HCT116 (cell line): ENCODE results near the gene CORO2A. TPM values are rescaled to one million over a fixed set of nuclear protein-coding genes. Genes with fewer than 3 reads are reported as not detected.

Experiments used
- ATAC-seq: fragments of 200-7000 bp; cut with Tn5 transposase; 2 replicates; pipeline ENCODE4 v1.9.1; 2020; ENCODE audit warnings: mild to moderate bottlenecking, moderate library complexity
- BruUV-seq: library from RNA; stranded (reverse); fragments of 400-500 nt; replicated peaks from 2 replicates; lab custom pipeline; 2021; lab: Mats Ljungman, UMichigan
- CTCF ChIA-PET: fragments of 300-600 bp; sonication (Branson Sonifier 250); formaldehyde crosslinking; loops from one replicate; lab custom pipeline; 2021; ENCODE audit warnings: antibody characterized with exemption; lab: Charles Lee
- POLR2A ChIA-PET: fragments of 300-600, 350-600 bp; sonication (Branson Sonifier 250); formaldehyde crosslinking; loops from one replicate; lab custom pipeline; 2021; ENCODE audit warnings: antibody characterized with exemption; lab: Charles Lee
- RAD21 ChIA-PET, 2 experiments: fragments of 300-600 bp; sonication (Branson Sonifier 250); formaldehyde crosslinking; loops; one replicate each; lab custom pipeline; 2023; ENCODE audit warnings: low total read pairs in 2 of 2; ENCODE audit not compliant: uncharacterized antibody in 2 of 2, unreplicated experiment in 2 of 2, low non-redundant PET in 1 of 2; lab: Charles Lee
- DNase-seq: peaks from one replicate; pipeline ENCODE4 v3.0.0-alpha.2; 2010; ENCODE audit warnings: low read depth, low spot score
- H2AFZ ChIP-seq: fragments of 200-600 bp; shearing (Covaris generic), sonication (generic); 2 replicates; pipeline ENCODE4 v1.6.1; 2017; ENCODE audit warnings: low read depth, mixed run types, mixed read lengths, antibody characterized with exemption, low read length; ENCODE audit not compliant: poor library complexity, severe bottlenecking
- H3K27ac ChIP-seq: 2 replicates; pipeline ENCODE4 v1.5.1; 2012; ENCODE audit warnings: low read depth, low read length
- H3K27me3 ChIP-seq: fragments of 200-600 bp; sonication (generic); 2 replicates; pipeline ENCODE4 v1.6.1; 2016; ENCODE audit warnings: mixed run types, low read length, mixed read lengths; ENCODE audit not compliant: insufficient read depth
- H3K36me3 ChIP-seq, 2 experiments: fragments of 200-500 bp in 1 of 2; fragments of 200-600 bp in 1 of 2; sonication (Bioruptor generic) in 1 of 2; sonication (generic) in 1 of 2; 2 replicates each; pipeline versions ENCODE4 v1.5.1 to v1.6.1; 2014 to 2016; ENCODE audit warnings: low read length in 2 of 2, inconsistent platforms in 1 of 2, mixed read lengths in 1 of 2, mixed run types in 1 of 2; ENCODE audit not compliant: insufficient read depth in 2 of 2, control insufficient read depth in 1 of 2
- H3K4me1 ChIP-seq, 2 experiments: fragments of 200-600 bp in 1 of 2; sonication (generic) in 1 of 2; 2 replicates each; pipeline versions ENCODE4 v1.5.1 to v1.6.1; 2012 to 2017; ENCODE audit warnings: low read length in 2 of 2, inconsistent platforms in 1 of 2, mild to moderate bottlenecking in 1 of 2, mixed read lengths in 1 of 2, mixed run types in 1 of 2, moderate library complexity in 1 of 2; ENCODE audit not compliant: insufficient read depth in 2 of 2, control insufficient read depth in 1 of 2
- H3K4me2 ChIP-seq: fragments of 200-600 bp; sonication (generic); 2 replicates; pipeline ENCODE4 v1.6.1; 2017; ENCODE audit warnings: mixed run types, low read length, mixed read lengths
- H3K4me3 ChIP-seq, 2 experiments: fragments of 200-600 bp in 1 of 2; sonication (generic) in 1 of 2; replicated peaks in 1 of 2; 2 replicates each; pipeline ENCODE4 v1.5.1; 2011 to 2016; ENCODE audit warnings: low read length in 2 of 2, control low read depth in 1 of 2, low read depth in 1 of 2, mild to moderate bottlenecking in 1 of 2, mixed read lengths in 1 of 2, mixed run types in 1 of 2
- H3K79me2 ChIP-seq: fragments of 200-600 bp; sonication (generic); 2 replicates; pipeline ENCODE4 v1.6.1; 2017; ENCODE audit warnings: mild to moderate bottlenecking, mixed run types, low read length, moderate library complexity, mixed read lengths; ENCODE audit not compliant: insufficient read depth
- H3K9ac ChIP-seq: fragments of 200-600 bp; sonication (generic); 2 replicates; pipeline ENCODE4 v1.6.1; 2016; ENCODE audit warnings: low read length, mixed read lengths
- H3K9me2 ChIP-seq: fragments of 200-600 bp; sonication (generic), shearing (Covaris generic); 2 replicates; pipeline ENCODE4 v1.6.1; 2017; ENCODE audit warnings: mixed run types, mild to moderate bottlenecking, moderate library complexity; ENCODE audit not compliant: insufficient read depth
- H3K9me3 ChIP-seq, 2 experiments: fragments of 200-500 bp in 1 of 2; fragments of 200-600 bp in 1 of 2; sonication (Bioruptor generic) in 1 of 2; sonication (generic) in 1 of 2; 2 replicates each; pipeline ENCODE4 v1.6.1; 2014 to 2017; ENCODE audit warnings: low read length in 2 of 2, mixed read lengths in 2 of 2, inconsistent platforms in 1 of 2, low read depth in 1 of 2, mild to moderate bottlenecking in 1 of 2, mixed run types in 1 of 2, moderate library complexity in 1 of 2; ENCODE audit not compliant: control insufficient read depth in 1 of 2, insufficient read depth in 1 of 2
- H4K20me1 ChIP-seq: fragments of 200-600 bp; sonication (generic), shearing (Covaris generic); 2 replicates; pipeline ENCODE4 v1.6.1; 2017; ENCODE audit warnings: mixed run types, mild to moderate bottlenecking, moderate library complexity; ENCODE audit not compliant: insufficient read depth
- CBX3 ChIP-seq: IDR thresholded peaks from 2 replicates; pipeline ENCODE4 v1.6.1; 2012; ENCODE audit warnings: low read depth
- CEBPB ChIP-seq: IDR thresholded peaks from 2 replicates; pipeline ENCODE4 v1.6.1; 2012; ENCODE audit warnings: low read depth
- EGR1 ChIP-seq: IDR thresholded peaks from 2 replicates; pipeline ENCODE4 v1.6.1; 2012; ENCODE audit warnings: low read depth
- ELF1 ChIP-seq: IDR thresholded peaks from 2 replicates; pipeline ENCODE4 v1.6.1; 2012; ENCODE audit warnings: low read depth, borderline replicate concordance
- EZH2 ChIP-seq: fragments of 200-600 bp; sonication (generic); IDR thresholded peaks from 2 replicates; pipeline ENCODE4 v1.6.1; 2017; ENCODE audit warnings: antibody characterized with exemption, mixed run types
- EZH2phosphoT487 ChIP-seq: fragments of 200-600 bp; IDR thresholded peaks from 2 replicates; pipeline ENCODE4 v1.6.1; 2018; ENCODE audit warnings: antibody characterized with exemption, borderline replicate concordance
- FOSL1 ChIP-seq: IDR thresholded peaks from 2 replicates; pipeline ENCODE4 v1.6.1; 2012; ENCODE audit warnings: low read depth
- JUND ChIP-seq: IDR thresholded peaks from 2 replicates; pipeline ENCODE4 v1.6.1; 2012
- MAX ChIP-seq: IDR thresholded peaks from 2 replicates; pipeline ENCODE4 v1.6.1; 2012
- POLR2A ChIP-seq: IDR thresholded peaks from 2 replicates; pipeline ENCODE4 v1.7.0; 2011; ENCODE audit warnings: borderline replicate concordance; ENCODE audit not compliant: insufficient read depth, insufficient read length; ENCODE audit errors: extremely low read depth
- POLR2AphosphoS5 ChIP-seq: IDR thresholded peaks from 2 replicates; pipeline ENCODE4 v1.6.1; 2011; ENCODE audit warnings: mild to moderate bottlenecking, low read depth, low read length, moderate library complexity
- RAD21 ChIP-seq: IDR thresholded peaks from 2 replicates; pipeline ENCODE4 v1.6.1; 2012; ENCODE audit warnings: low read depth, mild to moderate bottlenecking
- SIN3A ChIP-seq: IDR thresholded peaks from 2 replicates; pipeline ENCODE4 v1.6.1; 2012; ENCODE audit warnings: low read depth
- SP1 ChIP-seq: IDR thresholded peaks from 2 replicates; pipeline ENCODE4 v1.6.1; 2012; ENCODE audit warnings: low read depth
- SRF ChIP-seq: IDR thresholded peaks from 2 replicates; pipeline ENCODE4 v1.6.1; 2012; ENCODE audit warnings: low read depth
- TCF7L2 ChIP-seq: IDR thresholded peaks from 2 replicates; pipeline ENCODE4 v1.7.0; 2011; ENCODE audit warnings: borderline replicate concordance, inconsistent platforms; ENCODE audit not compliant: insufficient read depth, insufficient read length; ENCODE audit errors: extremely low read depth
- YY1 ChIP-seq: IDR thresholded peaks from 2 replicates; pipeline ENCODE4 v1.6.1; 2011; ENCODE audit warnings: low read length, low read depth, moderate library complexity, mild to moderate bottlenecking; ENCODE audit not compliant: insufficient replicate concordance; ENCODE audit errors: extremely low read depth
- ZBTB33 ChIP-seq: IDR thresholded peaks from 2 replicates; pipeline ENCODE4 v1.6.1; 2011; ENCODE audit warnings: mild to moderate bottlenecking, low read length, moderate library complexity; ENCODE audit not compliant: insufficient replicate concordance; ENCODE audit errors: extremely low read depth
- ZFX ChIP-seq: fragments of 450-650 bp; IDR thresholded peaks from 2 replicates; pipeline ENCODE4 v1.6.1; 2017
- ZNF274 ChIP-seq: fragments of 200-500 bp; sonication (Bioruptor generic); IDR thresholded peaks from 2 replicates; pipeline ENCODE4 v1.6.1; 2014; ENCODE audit warnings: mild to moderate bottlenecking, low read depth, low read length, inconsistent platforms
- intact Hi-C: fragments of 100-400 bp; cut with micrococcal nuclease; formaldehyde crosslinking; loops from 2 replicates; pipeline ENCODE4 v1.10.0; 2022
- total RNA-seq: library from RNA; stranded (reverse); gene quantifications from one replicate; pipeline ENCODE4 v1.2.1, GENCODE V29; 2021; ENCODE audit not compliant: unreplicated experiment

CORO2A gene
- total RNA-seq, 1 experiment from 2014 or later = 5.7 TPM

DNA sequence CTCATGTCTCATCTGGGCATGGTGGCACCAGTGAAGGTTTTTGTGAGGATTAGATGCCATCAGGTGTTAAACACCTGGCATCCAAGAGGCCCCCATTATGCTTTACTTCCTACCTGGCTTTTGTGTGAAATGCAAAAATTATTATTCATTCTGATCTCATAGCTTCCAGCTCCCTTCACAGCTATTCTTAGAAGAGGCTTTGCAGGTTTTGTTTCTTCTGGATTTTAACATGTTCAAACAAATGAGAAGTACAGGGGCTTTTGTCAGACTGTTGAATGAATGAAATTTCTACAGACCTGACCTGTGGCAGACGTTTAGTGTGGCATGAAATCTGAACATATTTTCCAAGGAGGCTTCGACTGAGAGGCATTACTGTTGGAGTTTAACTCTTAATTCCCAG lies 14.3 kb upstream of the CORO2A start:
- DNase-seq = no peak
- Histone ChIP-seq H3K4me1 (peaks cover 0 to 4% of the 10 kb centered on the region in 2 experiments; a peak in 1 of 4 replicates), H3K27ac (no peak overlapping the region), H4K20me1 (no peaks in the 10 kb centered on the region), H3K9me3 (no peaks in the 10 kb centered on the region), H3K4me3 (no peak overlapping the region), H3K4me2 (no peak overlapping the region), H3K79me2 (no peaks in the 10 kb centered on the region), H3K27me3 (no peaks in the 10 kb centered on the region), H2AFZ (no peak overlapping the region), H3K9me2 (no peaks in the 10 kb centered on the region), H3K36me3 (no peaks in the 10 kb centered on the region), H3K9ac (no peak overlapping the region)
- CTCF ChIA-PET = interaction anchor here (1.5 kb wide), 1 partner anchor 49 kb away, joined by 6 read pairs; the partner anchor contains the start of gene TBC1D2
- TF ChIP-seq EZH2phosphoT487 (no peak), JUND (no peak), ZFX (no peak), SP1 (no peak), MAX (no peak), CBX3 (no peak), SIN3A (no peak), POLR2A (no peak), EZH2 (no peak), POLR2AphosphoS5 (no peak), ZBTB33 (no peak), EGR1 (no peak), YY1 (no peak), TCF7L2 (no peak), ZNF274 (no peak), ELF1 (no peak), SRF (no peak), RAD21 (no peak), CEBPB (no peak), FOSL1 (no peak)
- intact Hi-C loops = no loop called here
- ATAC-seq = no peak
- no TSS peak for BruUV-seq
- RAD21 ChIA-PET = no interaction called here
- POLR2A ChIA-PET = no interaction called here
